HG03060 (cell line): ENCODE data around the gene SH3GL1.

ENCODE experiments used
- ATAC-seq: cut with Tn5 transposase; IDR thresholded peaks from one replicate; pipeline ENCODE4 v1.9.1; 2021; ENCODE audit warnings: low read depth, moderate number of reproducible peaks; ENCODE audit not compliant: unreplicated experiment

Gene SH3GL1

DNA sequence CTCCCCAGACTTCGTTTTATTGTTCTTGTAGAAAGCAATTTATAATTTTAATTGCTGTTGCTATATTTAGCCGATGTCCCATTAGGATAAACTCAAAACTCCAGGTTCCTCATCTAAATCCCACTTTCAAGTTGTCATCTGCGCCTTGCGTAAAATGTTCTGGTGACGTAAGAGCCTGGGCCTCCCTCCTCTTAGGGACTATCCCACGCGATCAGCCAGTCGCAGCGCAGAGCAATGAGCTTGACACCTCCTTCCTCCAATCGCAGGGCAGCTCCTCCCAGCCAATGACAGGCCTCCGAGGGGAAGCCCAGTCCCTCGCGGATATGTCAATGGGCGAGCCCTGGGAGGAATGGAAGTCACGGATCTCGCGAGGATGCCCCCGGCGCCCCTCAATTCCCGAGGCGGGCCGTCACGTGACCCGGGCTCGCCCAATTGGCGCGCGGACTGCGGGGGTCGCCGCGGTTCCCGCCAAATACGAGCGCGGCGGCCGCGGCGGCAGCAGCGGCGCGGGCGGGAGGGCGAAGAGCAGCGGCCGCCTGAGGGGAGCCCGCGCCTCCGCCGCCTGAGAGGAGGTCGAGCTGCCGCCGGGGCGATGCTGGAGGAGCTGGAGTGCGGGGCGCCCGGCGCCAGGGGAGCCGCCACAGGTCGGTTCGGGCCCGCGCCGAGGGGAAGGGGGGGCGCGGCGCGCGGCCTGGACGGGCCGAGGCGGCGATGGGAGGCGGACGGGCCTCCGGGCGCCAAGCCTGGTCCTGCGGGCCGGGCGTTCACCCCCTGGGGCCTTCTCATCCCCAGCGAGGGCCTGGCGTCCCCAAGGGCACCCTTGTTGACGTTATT lies 2.0 kb upstream of the SH3GL1 start, which contains the start of gene CHAF1A:
Gene CHAF1A (plus strand): TSS at position 470 of the 834 bp plus-strand sequence. CDS start 123 bp downstream, at position 593.
- peak; percentile 85 for ATAC-seq

DNA sequence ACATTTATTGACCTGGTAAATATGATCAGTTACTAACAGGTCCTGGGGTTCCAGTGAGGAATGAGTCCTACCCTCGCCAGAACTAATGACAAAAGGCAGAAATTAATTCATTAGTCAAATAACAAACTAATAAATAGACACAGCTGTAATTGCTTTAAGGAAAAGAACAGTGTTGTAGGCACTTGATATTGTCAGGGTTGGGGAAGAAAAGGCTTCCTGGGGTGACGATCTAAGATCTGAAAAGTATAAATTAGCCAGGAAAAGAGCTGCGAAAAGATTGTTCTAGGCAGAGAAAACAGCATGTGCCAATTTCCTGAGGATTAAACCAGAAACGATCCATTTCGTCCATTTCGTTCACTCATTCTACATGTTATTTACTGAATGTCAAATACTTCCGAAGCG lies 1.4 kb upstream of the SH3GL1 start:
- no peak for ATAC-seq

DNA sequence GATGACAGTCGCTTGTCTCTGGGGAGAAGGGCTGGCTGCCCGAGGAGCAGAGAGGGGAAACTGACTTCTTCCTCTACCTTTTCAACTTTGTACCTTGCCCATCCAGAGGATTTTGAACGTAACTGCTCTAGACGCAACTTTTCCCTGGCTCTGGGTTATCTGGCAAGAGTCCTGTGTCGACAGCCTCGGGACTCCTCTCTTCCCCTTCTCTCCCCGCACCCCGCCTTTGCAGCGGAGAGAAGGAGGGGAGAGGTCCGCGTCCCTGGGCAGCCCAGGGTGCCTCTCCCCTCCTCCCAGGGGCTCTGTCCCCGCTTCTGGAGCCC lies 574 bp downstream of the SH3GL1 start:
- ATAC-seq: no peak

DNA sequence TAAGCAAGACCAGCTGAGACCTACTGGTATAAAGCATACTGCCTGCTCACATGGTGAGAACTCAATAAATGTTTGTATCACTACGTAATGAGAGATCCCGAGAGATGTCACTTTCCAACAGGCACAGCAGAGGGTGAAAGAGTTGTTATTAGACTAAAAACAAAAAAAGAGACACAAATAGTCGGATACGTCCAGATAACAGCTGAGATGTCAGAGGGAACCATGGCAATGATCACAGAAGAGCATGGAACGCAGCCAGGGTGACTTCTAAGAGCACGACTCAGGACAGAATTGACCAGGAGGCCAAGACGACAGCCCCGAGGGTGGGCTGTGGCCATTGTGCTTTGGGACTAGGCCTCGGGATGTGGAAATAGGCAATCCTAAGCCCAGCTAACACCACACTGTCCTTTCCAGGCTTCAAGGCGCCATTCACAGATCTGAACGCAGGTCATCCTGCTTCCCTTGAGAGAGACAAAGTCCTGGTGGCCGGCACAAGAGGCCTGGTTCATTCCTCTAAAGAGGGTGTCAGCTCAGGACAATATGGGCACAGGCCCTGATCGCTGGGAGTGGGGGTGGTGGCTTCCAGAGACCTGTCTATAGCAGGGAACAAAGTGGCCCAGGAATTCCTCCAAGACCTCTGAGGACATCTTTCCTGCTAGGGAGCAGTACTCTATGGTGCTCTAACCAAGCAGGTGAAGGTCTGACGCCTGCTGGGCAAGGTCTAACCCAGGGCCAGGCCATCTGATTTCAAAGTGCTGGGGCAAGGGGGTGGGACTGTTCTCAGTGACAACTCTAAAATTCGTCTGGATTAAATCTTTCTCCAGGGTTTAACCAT lies 3.2 kb downstream of the SH3GL1 start:
- no peak for ATAC-seq

DNA sequence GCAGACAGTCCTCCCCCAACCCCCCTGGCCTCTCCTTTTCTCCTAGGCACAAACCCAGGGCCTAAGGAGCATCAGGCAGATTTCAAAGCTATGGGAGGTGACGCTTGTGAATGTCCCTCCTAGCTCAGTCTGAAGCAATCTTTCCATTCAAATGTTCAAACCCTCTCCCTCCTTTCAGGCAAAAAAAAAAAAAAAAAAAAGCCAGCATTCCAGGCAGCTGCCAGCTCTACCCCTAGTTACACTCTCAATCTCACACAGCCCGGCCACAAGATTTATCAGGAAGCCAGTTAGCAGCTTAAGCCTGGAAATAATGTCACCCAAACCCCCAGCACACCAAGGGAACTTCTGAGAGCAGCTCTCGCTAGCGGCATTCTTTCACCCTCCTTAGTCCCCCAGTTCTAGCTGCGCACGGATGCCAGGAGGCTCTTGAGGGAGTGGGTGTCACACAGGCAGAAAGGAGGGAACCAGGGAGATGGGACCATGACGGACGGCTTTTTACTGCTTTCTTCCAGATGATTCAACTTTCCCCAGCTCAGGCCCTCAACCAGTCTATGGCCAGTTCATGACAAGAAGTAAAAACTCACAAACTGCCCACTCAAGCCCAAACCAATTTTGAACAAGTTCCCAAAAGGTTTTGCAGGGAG lies 6.3 kb downstream of the SH3GL1 start:
- ATAC-seq: no peak

DNA sequence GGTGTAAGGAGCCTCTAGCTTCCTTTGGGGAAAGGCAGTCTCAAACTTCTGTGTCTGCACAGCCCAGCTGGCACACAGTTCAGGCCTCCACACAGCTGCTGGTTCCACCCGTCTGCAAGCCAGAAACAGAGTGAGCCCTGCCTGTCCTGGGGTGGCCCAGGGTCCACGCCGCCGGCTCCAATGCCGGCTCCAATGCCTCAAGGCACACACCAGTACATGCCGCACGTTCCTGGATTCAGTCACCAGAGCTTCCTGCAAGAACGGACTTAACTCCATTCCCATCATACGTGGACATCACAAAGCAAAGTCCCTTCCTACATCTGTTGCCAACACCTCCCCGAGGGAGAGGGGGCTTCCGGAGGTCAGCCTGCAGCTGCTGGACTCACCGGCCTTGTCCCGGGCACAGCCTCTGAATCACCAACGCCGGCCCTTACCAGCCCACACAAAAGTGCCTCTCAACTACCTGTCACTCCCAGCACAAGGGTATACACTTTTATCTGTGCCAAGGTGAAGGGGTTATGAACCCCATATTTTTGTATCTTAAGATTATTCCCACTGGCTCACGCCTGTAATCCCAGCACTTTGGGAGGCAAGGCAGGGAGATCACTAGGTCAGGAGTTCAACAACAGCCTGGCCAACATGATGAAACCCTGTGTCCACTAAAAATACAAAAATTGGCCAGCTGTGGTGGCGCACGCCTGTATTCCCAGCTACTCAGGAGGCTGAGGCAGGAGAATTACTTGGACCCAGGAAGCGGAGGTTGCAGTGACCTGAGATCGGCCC lies 8.5 kb downstream of the SH3GL1 start:
- no peak for ATAC-seq

DNA sequence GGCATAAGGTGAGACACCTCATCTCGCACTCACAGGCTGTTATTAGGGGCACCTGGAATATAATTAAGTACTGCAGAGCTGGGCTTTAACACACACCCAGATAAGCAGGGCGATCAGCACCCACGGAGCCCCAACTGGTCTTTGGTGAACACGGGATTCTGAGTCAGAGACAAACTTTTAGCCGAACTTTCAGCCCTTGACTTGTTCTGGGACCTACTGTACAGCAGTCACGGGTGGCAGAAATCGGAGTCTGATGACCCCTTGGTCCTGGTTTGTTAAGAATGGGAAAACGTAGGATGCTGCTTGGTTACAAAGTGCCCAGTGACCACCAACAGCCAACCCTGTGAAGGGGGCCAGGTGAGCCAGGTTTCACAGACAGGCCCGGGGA lies 9.0 kb downstream of the SH3GL1 start:
- no peak for ATAC-seq

DNA sequence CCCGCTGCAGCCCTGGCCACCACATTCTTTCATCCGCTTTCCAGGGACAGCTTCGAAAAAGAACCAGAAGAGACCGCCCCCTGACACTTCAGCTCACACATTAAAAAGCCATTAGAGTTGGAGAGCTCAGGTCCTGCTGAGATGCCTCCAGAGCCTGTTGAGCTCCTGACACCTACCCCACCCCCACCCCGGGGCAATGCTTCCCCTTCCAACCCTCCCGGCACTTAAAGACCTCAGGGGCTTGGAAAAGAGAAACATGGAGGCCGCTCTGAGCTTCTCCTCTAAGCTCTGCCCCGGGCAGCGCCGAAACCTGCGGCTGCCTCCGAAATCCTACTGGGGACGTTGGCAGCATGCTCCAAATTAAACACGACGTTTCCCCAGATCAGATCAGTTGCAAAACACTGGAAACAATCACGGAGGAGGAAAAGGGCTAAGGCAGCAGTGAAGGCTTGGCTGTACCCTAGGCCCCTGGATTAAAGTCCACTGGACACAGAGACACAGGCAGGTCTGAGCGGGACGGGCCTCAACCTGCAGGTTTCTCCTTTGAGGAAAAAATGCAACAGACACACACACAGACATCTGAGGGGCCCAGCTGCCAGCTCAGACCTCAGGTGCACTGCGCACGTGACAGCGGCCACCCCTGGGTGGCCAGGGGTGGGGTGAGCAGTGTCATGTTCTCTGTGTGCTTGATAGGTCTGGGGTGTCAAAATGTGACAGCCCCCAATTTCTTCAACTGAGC lies 9.6 kb downstream of the SH3GL1 start:
- ATAC-seq: no peak

DNA sequence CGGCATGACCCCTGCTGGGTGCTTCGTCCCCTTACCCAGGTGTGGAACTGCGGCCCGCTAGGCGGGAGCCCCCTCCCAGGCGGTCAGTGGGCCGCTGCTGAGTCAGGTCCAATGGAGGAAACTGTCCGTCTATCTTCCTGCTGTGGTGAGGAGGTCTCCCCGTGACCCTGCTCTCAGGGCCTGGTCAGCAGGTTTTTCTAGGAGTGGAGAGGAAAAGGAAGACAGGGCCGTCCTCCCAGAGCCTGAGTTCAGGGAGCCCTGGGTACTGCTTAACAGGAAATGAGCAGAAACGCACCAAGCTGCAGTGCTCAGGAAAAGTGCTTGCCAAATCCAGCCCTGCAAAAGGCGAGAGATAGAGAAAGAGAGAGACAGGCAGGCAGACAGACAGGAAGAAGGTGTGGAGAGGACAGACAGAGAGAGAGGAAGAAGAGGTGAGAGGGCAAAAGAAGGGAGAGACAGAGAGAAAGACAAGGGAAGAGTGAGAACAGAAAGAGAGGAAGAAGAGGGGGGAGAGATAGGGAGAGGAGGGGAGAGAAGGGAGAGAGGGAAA lies 10.3 kb downstream of the SH3GL1 start:
- no peak for ATAC-seq

DNA sequence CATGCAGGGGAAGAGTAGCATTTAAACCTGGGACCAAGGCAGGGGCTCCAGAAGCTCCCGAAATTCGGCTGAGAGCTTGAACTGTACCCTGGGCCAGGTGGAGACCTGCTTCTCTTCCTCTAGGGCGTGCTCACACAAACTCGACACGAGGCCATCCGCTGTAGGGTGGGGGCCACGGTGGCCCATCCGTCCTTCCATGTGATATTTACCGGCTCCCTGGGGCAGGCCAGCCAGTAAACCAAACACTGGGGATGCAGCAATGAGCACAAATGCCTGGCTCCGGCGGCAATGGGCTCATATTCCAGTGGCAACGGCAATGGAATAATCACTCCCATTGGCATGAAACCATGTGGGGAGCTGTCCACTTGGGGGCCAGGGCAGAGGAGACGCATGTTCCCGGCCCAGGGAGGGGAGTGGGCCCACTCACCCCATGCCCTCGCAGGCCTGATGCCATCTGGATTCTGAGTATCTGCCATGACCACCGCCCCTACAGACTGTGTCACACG lies 10.8 kb downstream of the SH3GL1 start:
- ATAC-seq: no peak

DNA sequence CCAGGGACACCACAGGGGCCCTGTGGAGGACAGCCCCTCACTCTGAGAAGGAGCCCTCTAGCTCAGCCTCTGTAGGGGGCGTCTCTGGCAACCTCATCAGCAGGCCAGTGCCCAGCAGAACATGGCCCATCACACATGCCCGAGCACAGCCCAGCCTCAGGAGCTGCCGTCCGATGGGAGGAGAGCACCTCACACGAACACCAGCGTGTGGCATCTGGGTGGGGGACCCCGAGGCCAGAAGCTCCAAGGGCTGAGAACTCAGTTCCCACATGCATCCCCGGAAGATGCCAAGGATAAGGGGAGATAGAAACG lies 11.3 kb downstream of the SH3GL1 start:
- no peak for ATAC-seq

DNA sequence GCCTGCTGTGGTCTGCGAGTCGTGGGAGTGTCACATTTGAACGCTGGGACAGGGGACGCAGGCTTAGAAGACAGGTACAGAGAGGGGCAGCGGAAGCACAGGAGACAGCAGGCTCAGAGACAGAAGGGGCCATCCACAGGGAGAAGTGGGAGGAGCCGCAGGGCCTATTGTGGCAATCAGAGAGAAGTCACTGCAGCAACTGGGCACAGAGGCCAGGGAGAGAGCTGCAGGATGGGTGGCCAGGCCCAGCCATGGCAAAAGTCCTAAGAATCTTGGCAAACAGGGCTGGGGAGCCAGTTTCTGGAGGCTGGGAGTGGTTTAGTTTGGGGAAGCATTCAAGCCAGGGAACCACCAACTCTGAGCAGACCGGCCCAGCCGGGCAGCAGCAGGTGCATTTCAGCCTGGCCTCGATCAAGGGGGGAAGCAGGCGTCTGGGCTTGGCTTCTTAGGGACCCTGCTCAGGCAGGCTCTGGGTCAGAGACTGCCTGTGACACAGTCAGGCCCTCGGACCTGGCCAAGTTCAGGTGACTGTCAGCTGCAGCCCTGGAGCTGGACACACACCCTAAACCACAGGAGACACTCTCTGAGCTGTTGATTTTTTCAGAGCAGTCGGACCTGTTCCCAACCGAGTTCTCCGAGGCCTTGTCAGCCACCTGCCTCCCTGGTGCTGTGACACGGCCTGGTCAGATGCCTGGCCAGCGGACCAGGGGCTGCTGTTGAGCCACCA lies 11.8 kb downstream of the SH3GL1 start:
- no peak for ATAC-seq

DNA sequence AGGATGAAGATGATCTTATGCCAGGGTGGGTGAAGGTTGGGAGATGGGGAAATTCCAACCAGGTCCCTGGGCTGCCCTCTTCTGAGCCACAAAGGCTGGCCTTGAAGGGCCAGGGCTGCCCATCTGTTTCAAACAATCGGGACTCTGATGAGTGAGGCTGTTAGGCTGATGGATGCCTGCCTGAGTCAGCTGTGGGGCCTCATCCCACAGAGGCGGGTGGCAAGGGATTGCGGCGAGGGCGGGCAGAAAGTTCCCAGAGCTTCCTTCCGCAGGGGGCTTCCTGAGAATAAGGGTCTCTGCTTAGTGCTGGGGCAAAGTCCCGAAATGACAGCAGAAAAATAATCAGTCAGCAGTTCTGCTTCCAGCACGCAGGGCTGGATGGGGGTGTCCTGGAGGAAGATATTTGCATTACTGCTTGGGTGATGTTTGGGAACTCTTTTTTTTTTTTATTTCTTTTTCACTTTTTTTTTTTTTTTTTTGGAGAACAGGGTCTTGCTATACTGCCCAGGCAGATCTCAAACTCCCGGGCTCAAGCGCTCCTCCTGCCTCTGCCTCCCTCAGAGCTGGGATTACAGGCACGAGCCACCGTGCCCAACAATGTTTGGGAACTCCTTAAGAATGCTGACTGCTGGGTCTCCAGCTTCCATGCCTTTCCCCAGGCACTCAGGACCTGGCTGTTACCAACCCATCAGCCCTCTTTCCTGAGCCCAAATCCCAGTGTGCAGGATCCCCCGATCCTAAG lies 14.1 kb downstream of the SH3GL1 start:
- no peak for ATAC-seq

DNA sequence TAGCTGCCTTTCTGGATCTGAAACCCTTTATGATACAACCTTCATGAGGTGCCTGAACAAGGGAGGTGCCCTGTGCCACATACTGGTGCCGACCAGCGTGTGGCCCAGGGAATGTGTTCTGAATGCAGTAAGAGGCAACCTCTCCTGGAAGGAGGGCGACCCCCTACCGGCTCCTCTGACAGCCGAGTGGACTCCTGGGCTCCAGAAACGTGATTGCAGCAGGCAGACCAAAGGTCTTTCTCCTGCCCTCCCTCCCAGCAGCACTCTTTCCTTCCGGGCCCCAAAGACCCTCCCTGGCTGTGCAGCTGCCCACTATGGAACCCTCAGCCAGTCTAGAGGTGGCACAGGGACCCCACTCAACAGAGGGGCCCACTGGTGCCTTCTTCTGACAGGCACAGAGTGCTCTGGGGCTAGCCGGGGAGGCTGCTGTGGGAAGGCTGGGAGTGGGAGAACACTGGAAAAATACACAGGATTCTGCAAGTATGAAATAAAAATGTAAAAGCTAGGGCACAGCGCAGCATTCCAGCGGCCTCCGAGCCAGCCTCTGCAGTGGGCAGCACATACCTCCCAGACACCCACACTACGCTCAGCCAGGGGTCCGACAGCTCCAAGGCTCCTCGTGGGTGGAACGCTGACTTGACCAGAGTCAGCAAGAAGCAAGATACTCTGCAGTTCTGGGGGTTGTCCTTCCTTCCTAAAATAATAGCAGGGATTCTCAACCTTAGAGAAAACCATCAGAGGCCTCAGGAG lies 14.9 kb downstream of the SH3GL1 start:
- no peak for ATAC-seq

DNA sequence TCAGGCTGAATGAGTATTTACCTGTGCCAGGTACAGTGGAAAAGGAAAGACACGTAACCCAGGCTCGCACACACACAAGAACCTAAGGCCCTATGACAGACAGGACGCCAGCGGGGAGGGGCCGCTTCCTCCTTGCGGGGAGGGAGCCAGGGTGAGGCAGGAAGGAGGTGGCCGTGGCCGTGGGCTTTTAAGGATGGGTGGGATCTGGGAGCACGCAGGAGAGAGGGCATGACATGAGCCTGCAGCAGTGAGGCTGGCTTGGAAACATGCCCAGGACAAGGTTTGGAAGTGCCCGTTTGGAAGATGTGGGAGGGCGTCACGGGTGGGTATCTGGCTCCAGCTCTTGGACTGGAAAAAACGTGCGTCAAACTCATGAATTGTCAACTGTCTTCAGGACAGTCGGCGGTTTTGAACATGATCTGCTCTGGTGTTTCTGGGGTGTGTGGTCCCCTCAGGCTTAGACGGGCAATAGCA lies 20.1 kb downstream of the SH3GL1 start:
- ATAC-seq: no peak

DNA sequence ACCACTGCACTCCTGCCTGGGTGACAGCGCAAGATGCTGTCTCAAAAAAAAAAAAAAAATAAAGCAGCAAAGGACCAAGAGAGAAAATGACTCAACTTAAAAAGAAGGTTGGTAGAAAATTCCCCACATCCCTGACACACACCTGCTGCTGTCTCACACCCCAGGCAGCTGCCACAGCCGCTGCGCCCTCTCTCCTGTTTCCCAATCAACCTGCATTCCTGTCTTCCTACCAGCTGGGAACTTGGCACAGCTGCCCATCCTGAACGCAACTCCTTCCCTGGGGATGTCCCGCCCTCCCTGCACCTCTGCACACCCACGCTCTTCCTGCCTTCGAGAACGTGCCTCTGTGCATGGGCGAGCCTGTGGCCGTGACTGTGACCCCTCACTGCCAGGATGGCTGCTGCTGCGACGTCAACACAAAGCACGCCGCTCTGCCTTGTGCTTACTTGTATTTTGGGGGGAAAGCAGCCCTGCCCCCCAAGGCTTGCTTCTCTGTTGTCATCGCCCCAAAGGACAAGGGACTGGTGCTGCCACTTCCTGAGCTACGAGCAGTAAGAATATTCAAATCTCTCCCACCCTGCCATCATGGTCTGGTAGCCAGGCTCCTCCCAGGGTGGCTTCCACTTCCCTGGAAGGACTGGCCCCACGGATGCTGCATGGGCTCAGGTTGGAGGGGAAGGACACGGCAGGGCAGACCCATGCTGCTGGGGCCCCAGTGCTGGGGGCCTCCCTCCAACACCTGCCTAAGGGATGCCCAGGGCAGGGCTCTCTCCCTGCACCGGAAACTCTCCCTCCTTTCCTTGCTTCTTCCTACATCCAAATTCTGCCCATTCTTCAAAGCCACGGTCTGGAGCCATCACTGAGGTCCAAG lies 20.7 kb downstream of the SH3GL1 start:
- no peak for ATAC-seq
